ENCODE measurements around the gene PDE10A.
"Not testable (repeated sequence)": the region's sequence is repeated elsewhere in the genome, so short reads cannot be mapped to it uniquely, and the experiment has no call there.

Gene PDE10A

GRCh38 chr6:165469483-165469882 lies 193.6 kb downstream of the PDE10A start:
- no peak for DNase-seq (ENCODE audit: low spot score)

GRCh38 chr6:165468340-165469235 lies 194.5 kb downstream of the PDE10A start:
- DNase-seq (ENCODE audit: low spot score) = no peak

GRCh38 chr6:165463499-165463898 lies 199.5 kb downstream of the PDE10A start:
- DNase-seq (ENCODE audit: low spot score) = not testable (repeated sequence)

DNA sequence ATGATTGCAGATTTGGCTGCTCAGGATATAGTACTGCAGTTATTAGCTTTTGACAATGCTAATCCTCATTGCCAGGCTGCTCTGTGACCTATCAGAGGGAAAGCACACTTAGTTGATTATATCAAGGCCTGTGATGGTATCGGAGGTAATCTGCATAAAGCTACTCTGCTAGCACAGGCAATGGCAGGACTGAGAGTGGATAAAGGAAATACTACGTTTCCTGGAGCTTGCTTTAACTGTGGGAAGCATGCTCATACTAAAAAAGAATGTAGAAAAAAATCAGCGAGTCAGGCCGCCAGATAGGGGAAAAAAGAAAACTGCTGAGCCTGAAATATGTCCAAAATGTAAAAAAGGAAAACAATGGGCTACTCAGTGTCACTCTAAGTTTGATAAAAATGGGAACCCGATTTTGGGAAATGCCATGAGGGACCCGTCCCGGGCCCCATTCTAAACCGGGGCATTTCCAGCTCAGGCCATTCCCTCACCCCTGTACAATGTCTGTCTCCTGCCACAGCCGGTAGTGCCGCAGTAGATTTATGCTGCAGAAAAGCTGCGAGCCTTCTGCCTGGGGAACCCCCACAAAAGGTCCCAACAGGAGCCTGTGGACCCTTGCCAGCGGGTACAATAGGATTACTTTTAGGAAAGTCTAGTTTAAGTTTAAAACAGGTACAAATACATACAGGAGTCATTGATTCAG lies 203.3 kb downstream of the PDE10A start:
- DNase-seq (ENCODE audit: low spot score) = not testable (repeated sequence)

DNA sequence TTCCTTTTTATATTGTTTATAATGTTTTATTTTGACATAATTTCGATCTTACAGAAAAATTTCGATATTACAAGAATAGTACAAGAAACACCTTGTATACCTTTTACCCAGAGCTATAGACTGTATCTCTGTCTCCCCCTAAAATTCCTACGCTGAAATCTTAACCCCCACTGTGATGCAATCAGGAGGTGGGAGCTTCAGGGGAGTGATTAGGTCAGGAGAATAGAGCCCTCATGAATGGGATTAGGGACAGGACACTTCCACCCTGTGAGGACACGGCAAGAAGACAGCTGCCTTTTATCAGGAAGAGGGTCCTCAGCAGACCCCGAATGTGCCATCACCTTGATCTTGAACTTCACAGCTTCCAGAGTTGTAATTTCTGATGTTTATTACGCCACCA lies 204.9 kb downstream of the PDE10A start:
- DNase-seq (ENCODE audit: low spot score) = no peak

DNA sequence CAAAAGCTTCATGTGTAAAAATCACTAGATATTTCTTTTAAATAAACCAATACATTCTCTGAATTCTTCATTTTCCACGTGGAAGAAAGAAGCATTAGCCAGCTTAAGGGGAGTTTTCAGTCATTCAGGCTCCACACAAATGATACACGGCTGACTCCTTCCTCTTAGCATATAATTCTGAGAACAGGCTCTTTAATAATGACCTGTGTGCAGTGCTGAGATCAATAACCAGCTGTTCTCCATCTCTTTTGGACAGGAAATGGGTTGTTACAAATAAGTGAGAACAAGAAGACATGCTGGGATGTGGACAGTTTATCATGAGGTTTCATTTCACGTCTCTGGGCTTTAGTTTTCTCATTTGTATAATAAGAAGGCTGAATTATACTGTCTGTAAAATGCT lies 206.8 kb downstream of the PDE10A start:
- no peak for DNase-seq (ENCODE audit: low spot score)

- no peak for DNase-seq (ENCODE audit: low spot score)
Measured at GRCh38 chr6:165455488-165455887, 207.6 kb downstream of the PDE10A start.

- no peak for DNase-seq (ENCODE audit: low spot score)
Measured at GRCh38 chr6:165453395-165453794, 209.6 kb downstream of the PDE10A start.

DNA sequence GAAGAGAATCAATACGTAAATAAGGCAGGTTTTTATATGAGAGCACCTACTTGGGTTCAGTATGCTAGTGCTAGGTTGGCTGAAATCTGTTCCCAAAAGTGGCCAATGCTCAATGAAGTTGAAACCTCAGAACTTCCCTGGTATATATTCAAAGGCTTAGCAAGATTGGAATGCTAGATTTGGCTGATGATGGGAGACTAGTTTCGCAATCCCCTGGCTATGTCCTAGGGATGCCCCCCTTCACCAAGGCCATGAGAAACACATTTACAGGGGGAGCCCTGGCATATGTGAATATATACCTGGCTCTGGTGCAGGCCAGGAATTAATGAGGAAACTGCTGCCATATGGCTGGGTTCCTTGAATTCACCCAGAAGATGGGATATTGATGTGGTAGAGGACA lies 211.2 kb downstream of the PDE10A start:
- no peak for DNase-seq (ENCODE audit: low spot score)

- no peak for DNase-seq (ENCODE audit: low spot score)
Measured at GRCh38 chr6:165448210-165448609, 214.8 kb downstream of the PDE10A start.

- no peak for DNase-seq (ENCODE audit: low spot score)
Measured at GRCh38 chr6:165447141-165447540, 215.9 kb downstream of the PDE10A start.

DNA sequence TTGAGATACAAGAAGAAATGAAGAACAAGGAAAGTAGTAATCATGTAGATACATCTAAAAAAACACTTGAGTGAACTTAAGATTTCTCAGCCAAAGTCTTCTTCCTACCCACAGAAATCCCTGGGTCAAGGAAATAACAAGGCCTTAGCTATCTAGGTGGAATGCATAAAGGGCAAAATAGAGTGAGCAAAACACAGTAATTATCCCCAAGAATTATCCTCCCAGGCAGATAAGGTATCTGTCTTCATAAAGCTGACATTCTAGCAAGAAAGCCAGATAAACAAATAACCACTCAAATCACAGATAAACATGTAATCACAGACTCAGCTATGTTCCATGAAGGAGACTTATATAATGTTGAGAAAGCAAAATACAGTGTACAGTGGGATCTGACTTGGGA lies 216.7 kb downstream of the PDE10A start:
- no peak for DNase-seq (ENCODE audit: low spot score)

GRCh38 chr6:165443462-165443861 lies 219.6 kb downstream of the PDE10A start:
- no peak for DNase-seq (ENCODE audit: low spot score)

DNA sequence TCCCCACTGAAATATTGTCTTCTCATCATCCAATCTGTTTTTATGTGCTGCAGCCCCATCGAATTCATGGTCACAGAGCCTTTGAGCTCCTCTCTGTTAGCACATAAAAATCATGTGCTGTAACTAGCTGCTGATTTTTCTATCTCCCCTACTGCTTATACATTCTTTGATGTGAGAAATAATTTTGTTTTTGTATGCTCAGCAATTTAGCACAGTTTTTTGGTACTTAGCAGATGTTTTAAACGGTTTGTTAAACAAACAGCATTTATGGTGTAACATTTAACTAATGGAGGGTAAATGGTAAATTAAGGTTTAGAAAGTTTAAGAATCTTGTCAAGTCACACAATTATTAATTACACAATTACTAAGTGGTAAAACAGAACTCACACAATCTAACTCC lies 221.9 kb downstream of the PDE10A start:
- no peak for DNase-seq (ENCODE audit: low spot score)

DNA sequence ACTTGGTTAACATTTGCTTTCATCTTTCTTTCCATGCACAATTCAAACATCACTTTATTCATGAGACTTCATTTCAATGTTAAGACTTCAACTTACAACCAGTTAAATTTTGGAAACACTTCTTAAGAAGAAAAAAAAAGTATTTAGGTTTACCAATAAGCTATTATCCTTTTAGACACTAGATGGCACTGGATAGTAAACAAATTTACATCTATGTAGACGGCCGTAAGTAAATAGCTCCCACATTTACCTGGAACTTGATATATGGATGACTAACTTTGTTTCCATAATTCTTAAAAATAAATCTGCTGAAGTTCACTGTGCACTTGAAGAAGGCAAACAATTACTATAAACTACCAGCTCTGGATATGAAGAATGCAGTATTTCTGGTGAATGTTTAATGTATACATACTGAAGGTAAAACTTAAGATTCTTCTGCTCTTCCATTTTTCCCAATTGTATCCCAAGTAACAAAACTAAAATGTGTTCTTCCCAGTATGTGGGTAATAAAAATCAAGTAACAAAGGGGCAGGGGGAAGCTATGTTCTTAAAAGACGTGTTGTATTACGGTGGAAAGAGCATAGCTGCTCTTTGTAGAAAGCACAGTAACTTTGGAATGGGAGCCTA lies 223.0 kb downstream of the PDE10A start:
- DNase-seq (ENCODE audit: low spot score) = peak; percentile 11

GRCh38 chr6:165426892-165427291 lies 236.1 kb downstream of the PDE10A start:
- no peak for DNase-seq (ENCODE audit: low spot score)

GRCh38 chr6:165422192-165422591 lies 240.8 kb downstream of the PDE10A start:
- no peak for DNase-seq (ENCODE audit: low spot score)

DNA sequence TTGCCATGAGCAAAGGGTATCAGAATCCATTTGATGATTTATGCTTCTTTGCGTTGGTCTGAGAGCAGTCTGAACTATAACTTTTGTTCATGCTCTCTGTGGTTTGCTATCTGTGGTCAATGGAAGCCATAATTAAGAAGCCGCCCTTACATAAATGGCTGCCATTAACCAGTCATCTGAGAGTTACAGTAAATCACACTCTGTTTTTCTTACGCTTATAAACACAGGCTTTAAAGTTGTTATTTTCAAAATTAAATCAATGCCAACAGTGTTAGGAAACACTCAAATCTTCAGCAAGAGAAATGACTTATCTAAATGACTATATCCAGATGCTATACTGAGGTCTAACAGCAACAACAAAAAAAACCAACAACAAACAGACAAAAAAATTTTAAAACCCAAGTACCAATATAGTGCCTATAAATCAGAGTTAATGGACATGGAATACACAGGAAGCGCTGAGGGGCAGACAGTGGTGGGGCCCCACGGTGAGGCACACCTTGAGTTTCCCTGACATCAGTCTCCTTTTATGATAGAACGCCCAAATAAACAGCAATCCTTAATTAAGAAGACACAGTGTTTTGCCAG lies 245.7 kb downstream of the PDE10A start:
- no peak for DNase-seq (ENCODE audit: low spot score)

GRCh38 chr6:165404697-165405096 lies 258.3 kb downstream of the PDE10A start:
- no peak for DNase-seq (ENCODE audit: low spot score)

DNA sequence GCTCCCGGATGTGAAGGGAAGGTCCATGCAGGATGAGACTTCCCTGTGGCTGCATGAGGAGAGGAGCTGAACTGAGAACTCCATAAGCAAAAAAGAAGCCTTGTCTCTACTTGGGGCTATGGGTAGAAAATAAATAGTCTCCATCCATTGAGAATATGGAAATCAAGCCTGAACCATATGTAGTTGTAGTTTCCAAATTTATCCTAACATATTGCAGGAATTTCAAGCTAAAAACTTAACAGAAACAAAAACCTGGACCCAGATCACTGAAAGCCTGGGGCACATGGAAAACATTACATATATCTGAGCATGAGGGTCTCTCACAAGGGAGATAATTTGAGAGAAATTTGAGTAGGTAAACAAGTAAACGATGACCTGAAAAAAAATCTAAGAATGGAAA lies 258.7 kb downstream of the PDE10A start:
- DNase-seq (ENCODE audit: low spot score) = no peak

DNA sequence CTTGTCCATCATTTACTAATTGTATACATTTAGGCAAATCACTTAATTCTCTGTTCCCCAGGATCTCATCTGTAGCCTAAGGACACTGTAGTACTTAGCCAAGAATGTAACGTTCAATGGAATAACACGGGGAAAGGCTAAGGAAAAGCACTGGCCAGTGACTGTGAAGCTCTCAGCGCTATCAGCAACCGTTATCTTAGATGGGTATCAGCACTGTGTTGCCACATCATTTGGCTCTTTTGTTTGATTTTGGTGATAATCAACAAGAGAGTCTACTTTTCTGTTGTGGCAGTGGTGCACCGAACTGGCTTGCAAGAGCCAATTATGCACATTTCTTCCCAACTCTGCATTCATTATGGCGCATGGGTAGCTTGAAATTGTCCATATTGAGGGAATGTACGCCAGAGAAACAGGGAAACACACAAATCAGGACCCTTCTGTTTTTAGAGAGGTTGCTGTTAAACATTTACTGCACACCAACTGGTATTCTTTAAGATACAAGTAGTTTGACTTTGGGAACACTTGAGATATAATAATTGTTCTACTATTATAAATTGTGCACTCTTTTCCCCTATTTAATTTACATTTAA lies 259.9 kb downstream of the PDE10A start:
- no peak for DNase-seq (ENCODE audit: low spot score)

GRCh38 chr6:165401092-165401491 lies 261.9 kb downstream of the PDE10A start:
- DNase-seq (ENCODE audit: low spot score) = no peak
